Measurements from ENCODE around the gene GPR156. TPM values are rescaled to one million over a fixed set of nuclear protein-coding genes. Genes with fewer than 3 reads are reported as not detected.

GPR156 gene
- total RNA-seq, 1 donor from 2014 or later: 1.5 TPM

GRCh38 chr3:120281261-120281660 lies 3.8 kb downstream of the GPR156 start:
- H3K4me1 Mint-ChIP-seq (ENCODE audit: unreplicated experiment): peaks cover 5% of the 10 kb centered on the region
- H3K27me3 Mint-ChIP-seq: peaks cover 56% of the 10 kb centered on the region
- no peak overlapping the region for H3K27ac Mint-ChIP-seq
- no peak for DNase-seq (ENCODE audit: extremely low spot score, unreplicated experiment)
- TF ChIP-seq CTCF (conservative IDR thresholded peaks at IDR 0.05): no peak
- H3K4me3 Mint-ChIP-seq: no peak overlapping the region
- H3K36me3 Mint-ChIP-seq: no peaks in the 10 kb centered on the region
- H3K9me3 Mint-ChIP-seq: no peaks in the 10 kb centered on the region

GRCh38 chr3:120280566-120280965 lies 4.5 kb downstream of the GPR156 start:
- H3K27me3 Mint-ChIP-seq: peaks cover 53% of the 10 kb centered on the region
- no peak overlapping the region for H3K4me3 Mint-ChIP-seq
- peaks cover 5% of the 10 kb centered on the region for H3K4me1 Mint-ChIP-seq (ENCODE audit: unreplicated experiment)
- H3K9me3 Mint-ChIP-seq: no peaks in the 10 kb centered on the region
- no peaks in the 10 kb centered on the region for H3K36me3 Mint-ChIP-seq
- no peak overlapping the region for H3K27ac Mint-ChIP-seq
- DNase-seq (ENCODE audit: extremely low spot score, unreplicated experiment): no peak
- TF ChIP-seq CTCF (conservative IDR thresholded peaks at IDR 0.05): no peak

- peaks cover 5% of the 10 kb centered on the region for H3K4me1 Mint-ChIP-seq (ENCODE audit: unreplicated experiment)
- no peak overlapping the region for H3K27ac Mint-ChIP-seq
- no peaks in the 10 kb centered on the region for H3K9me3 Mint-ChIP-seq
- DNase-seq (ENCODE audit: extremely low spot score, unreplicated experiment): no peak
- H3K4me3 Mint-ChIP-seq: no peak overlapping the region
- no peak for TF ChIP-seq CTCF (conservative IDR thresholded peaks at IDR 0.05)
- H3K27me3 Mint-ChIP-seq: peaks cover 51% of the 10 kb centered on the region
- H3K36me3 Mint-ChIP-seq: no peaks in the 10 kb centered on the region
These were observed 5.0 kb downstream of the GPR156 start for GRCh38 chr3:120280026-120280425.

GRCh38 chr3:120276767-120277166 lies 8.3 kb downstream of the GPR156 start:
- H3K36me3 Mint-ChIP-seq: no peaks in the 10 kb centered on the region
- no peak for DNase-seq (ENCODE audit: extremely low spot score, unreplicated experiment)
- H3K4me1 Mint-ChIP-seq (ENCODE audit: unreplicated experiment): peaks cover 5% of the 10 kb centered on the region
- peaks cover 24% of the 10 kb centered on the region for H3K27me3 Mint-ChIP-seq
- H3K9me3 Mint-ChIP-seq: no peaks in the 10 kb centered on the region
- H3K4me3 Mint-ChIP-seq: no peak overlapping the region
- no peak overlapping the region for H3K27ac Mint-ChIP-seq
- TF ChIP-seq CTCF (conservative IDR thresholded peaks at IDR 0.05): no peak

GRCh38 chr3:120275618-120276017 lies 9.4 kb downstream of the GPR156 start:
- no peak for TF ChIP-seq CTCF (conservative IDR thresholded peaks at IDR 0.05)

GRCh38 chr3:120274739-120275167 lies 10.3 kb downstream of the GPR156 start:
- peaks cover 25% of the 10 kb centered on the region for H3K27me3 Mint-ChIP-seq
- no peaks in the 10 kb centered on the region for H3K36me3 Mint-ChIP-seq
- DNase-seq (ENCODE audit: extremely low spot score, unreplicated experiment): no peak
- peaks cover 5% of the 10 kb centered on the region for H3K4me1 Mint-ChIP-seq (ENCODE audit: unreplicated experiment)
- TF ChIP-seq CTCF (conservative IDR thresholded peaks at IDR 0.05): no peak
- H3K9me3 Mint-ChIP-seq: no peaks in the 10 kb centered on the region
- no peak overlapping the region for H3K4me3 Mint-ChIP-seq
- H3K27ac Mint-ChIP-seq: no peak overlapping the region

More at GRCh38 chr3:120275618-120276017, 9.4 kb downstream of the GPR156 start:
- Mint-ChIP-seq H3K4me1 (ENCODE audit: unreplicated experiment) (peaks cover 5% of the 10 kb centered on the region), H3K36me3 (no peaks in the 10 kb centered on the region), H3K27ac (no peak overlapping the region), H3K4me3 (no peak overlapping the region), H3K9me3 (no peaks in the 10 kb centered on the region), H3K27me3 (peaks cover 23% of the 10 kb centered on the region)
- no peak for DNase-seq (ENCODE audit: extremely low spot score, unreplicated experiment)

All from type B pancreatic cell (in vitro differentiated cells).